Heart left ventricle (tissue), 16 donors: ENCODE measurements around the gene MAGEC2. TPM values are rescaled to one million over a fixed set of nuclear protein-coding genes. Genes with fewer than 3 reads are reported as not detected.

Source experiments
- ATAC-seq, 4 donors: fragments of 200-7000 bp; cut with Tn5 transposase; one replicate each; pipeline ENCODE4 v1.9.1; 2020 to 2022; ENCODE audit warnings: moderate library complexity in 4 of 4, mild to moderate bottlenecking in 3 of 4, moderate number of reproducible peaks in 1 of 4
- DNase-seq, 5 donors: peaks; one replicate each; pipeline ENCODE4 v3.0.0-alpha.2; 2020
- H3K27ac ChIP-seq, 12 donors: fragments of 200-600 bp; sonication (generic) in 4 of 12; one replicate each; pipeline versions ENCODE4 v1.5.0 to v1.8.0; 2016 to 2022; ENCODE audit warnings: mild to moderate bottlenecking in 2 of 12
- H3K27me3 ChIP-seq, 9 donors: fragments of 200-600 bp; sonication (generic) in 2 of 9; one replicate each; pipeline versions ENCODE4 v1.5.1 to v1.8.0; 2016 to 2022; ENCODE audit warnings: mild to moderate bottlenecking in 3 of 9
- H3K36me3 ChIP-seq, 9 donors: fragments of 200-600 bp; sonication (generic) in 2 of 9; one replicate each; pipeline versions ENCODE4 v1.5.0 to v1.8.0; 2018 to 2022; ENCODE audit warnings: mild to moderate bottlenecking in 2 of 9
- H3K4me1 ChIP-seq, 12 donors: fragments of 200-600 bp; sonication (generic) in 4 of 12; one replicate each; pipeline versions ENCODE4 v1.5.0 to v1.8.0; 2016 to 2022; ENCODE audit warnings: mild to moderate bottlenecking in 3 of 12
- H3K4me3 ChIP-seq, 12 donors: fragments of 200-600 bp; sonication (generic) in 4 of 12; one replicate each; pipeline versions ENCODE4 v1.5.0 to v1.8.0; 2017 to 2022; ENCODE audit warnings: mild to moderate bottlenecking in 9 of 12, moderate library complexity in 4 of 12
- H3K9me3 ChIP-seq, 12 donors: fragments of 200-600 bp; sonication (generic) in 4 of 12; one replicate each; pipeline versions ENCODE4 v1.5.0 to v1.8.0; 2016 to 2022; ENCODE audit warnings: mild to moderate bottlenecking in 1 of 12
- POLR2A ChIP-seq, 2 donors: fragments of 450-650 bp; IDR thresholded peaks; one replicate each; pipeline ENCODE4 v1.6.1; 2017; ENCODE audit warnings: antibody characterized with exemption in 2 of 2, mild to moderate bottlenecking in 2 of 2, moderate library complexity in 2 of 2
- WGBS, 4 donors: extraction: QIAGEN DNeasy Blood & Tissue Kit in 2 of 4; methylation state at CpG; one replicate each; pipeline versions ENCODE4 v1.1.5 to v1.1.7; 2013 to 2018; 5-methylcytosine and 5-hydroxymethylcytosine counted together
- intact Hi-C, 10 donors: fragments of 100-400 bp; cut with DNase I; formaldehyde crosslinking; loops; one replicate each; pipeline versions ENCODE4 v1.11.1 to v1.14.2; 2022
- polyA plus RNA-seq, 2 donors: library from polyadenylated mRNA; stranded (reverse); fragments of 200-250 nt; gene quantifications; one replicate each; pipeline ENCODE4 v1.2.3, GENCODE V29; 2013
- total RNA-seq, 9 donors: library from RNA; depleted of rRNA in 2 of 9; stranded (reverse); fragments of >200 nt in 2 of 9; fragmentation: NEBNext Ultra II Directional in 3 of 9; extraction: Animal tissue kit (Norgen Biotek cat#: 25700) in 3 of 9; gene quantifications; one replicate each; pipeline versions ENCODE4 v1.1.0 to v1.2.4, GENCODE V29; 2016 to 2023
- TF ChIP-seq, protein P1 (sequence below), 12 donors: fragments of 200-600 bp; sonication (generic) in 4 of 12; IDR thresholded peaks; one replicate each; pipeline versions ENCODE4 v1.5.0 to v1.8.0; 2018 to 2022; ENCODE audit warnings: antibody characterized with exemption in 12 of 12, mild to moderate bottlenecking in 5 of 12
- donor health status: ischemic (EF 13 %, LVEDD 7.1; RV severe dilation, severe dysfunction).
- donor health status: healthy with polysubstance abuse.
- donor health status: DM: no; HTN: yes; CAD: no.
- donor health status: DM: no; HTN: no; CAD: no.
- donor health status: ischemic (EF 25% LVEDD 6.9; RV normal size, moderate dysfunction).
- donor health status: ischemic (EF 25% LVEDD 5.7; RV mildly dilated, moderate dysfunction).
- donor health status: healthy.
- donor health status: DM: yes; HTN: yes; CAD: no.
- donor health status: ischemic (EF 35%, LVEDD 5.7; RV mildly dilated, moderate dysfunction).
- donor health status: nonischemic (EF 11% LVEDD 7.7; RV severe dilation, severe dysfunction).
- donor health status: DM: yes; HTN: yes; CAD: no.
- donor health status: PGD.
- donor health status: ischemic (EF 29% LVEDD 5.4; RV normal size, mild dysfunction).
- donor health status: nonischemic (EF 23%, LVEDD 6.1; RV moderate dilation, normal function).

Gene MAGEC2
- total and polyA plus RNA-seq, 11 donors = not detected

DNA sequence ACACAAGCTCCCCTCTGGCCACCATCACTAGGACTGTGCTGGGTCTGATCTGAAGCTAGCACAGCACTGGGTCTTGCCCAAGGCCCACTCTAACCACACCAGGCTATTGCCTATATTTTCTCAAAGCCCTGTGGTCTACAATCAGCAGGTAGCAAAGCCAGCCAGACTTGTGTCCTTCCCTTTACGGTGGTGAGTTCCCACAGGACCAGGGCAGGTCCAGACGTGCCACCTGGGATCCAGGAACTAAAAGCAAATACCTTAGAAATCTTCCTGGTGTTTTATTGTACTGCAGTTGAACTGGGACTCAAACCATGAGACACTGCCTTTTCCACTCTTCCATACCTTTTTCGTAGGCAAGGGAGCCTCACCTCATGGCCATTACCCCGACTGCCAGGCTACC lies 9.0 kb upstream of the MAGEC2 start:
- DNase-seq (no peak), ATAC-seq (no peak)
- Histone ChIP-seq H3K4me1 (no peaks in the 10 kb centered on the region), H3K27ac (no peak overlapping the region), H3K27me3 (no peaks in the 10 kb centered on the region), H3K4me3 (no peak overlapping the region), H3K9me3 (no peaks in the 10 kb centered on the region), H3K36me3 (no peaks in the 10 kb centered on the region)
- TF ChIP-seq, protein P1, sequence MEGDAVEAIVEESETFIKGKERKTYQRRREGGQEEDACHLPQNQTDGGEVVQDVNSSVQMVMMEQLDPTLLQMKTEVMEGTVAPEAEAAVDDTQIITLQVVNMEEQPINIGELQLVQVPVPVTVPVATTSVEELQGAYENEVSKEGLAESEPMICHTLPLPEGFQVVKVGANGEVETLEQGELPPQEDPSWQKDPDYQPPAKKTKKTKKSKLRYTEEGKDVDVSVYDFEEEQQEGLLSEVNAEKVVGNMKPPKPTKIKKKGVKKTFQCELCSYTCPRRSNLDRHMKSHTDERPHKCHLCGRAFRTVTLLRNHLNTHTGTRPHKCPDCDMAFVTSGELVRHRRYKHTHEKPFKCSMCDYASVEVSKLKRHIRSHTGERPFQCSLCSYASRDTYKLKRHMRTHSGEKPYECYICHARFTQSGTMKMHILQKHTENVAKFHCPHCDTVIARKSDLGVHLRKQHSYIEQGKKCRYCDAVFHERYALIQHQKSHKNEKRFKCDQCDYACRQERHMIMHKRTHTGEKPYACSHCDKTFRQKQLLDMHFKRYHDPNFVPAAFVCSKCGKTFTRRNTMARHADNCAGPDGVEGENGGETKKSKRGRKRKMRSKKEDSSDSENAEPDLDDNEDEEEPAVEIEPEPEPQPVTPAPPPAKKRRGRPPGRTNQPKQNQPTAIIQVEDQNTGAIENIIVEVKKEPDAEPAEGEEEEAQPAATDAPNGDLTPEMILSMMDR (IDR thresholded peaks at IDR 0.05) = no peak
- TF ChIP-seq POLR2A (IDR thresholded peaks at IDR 0.05) = no peak
- intact Hi-C loops = no loop called here
- 53 to 75% (median 62%) methylated on average over 4 of the region's 4 CpGs for WGBS, 4 donors

DNA sequence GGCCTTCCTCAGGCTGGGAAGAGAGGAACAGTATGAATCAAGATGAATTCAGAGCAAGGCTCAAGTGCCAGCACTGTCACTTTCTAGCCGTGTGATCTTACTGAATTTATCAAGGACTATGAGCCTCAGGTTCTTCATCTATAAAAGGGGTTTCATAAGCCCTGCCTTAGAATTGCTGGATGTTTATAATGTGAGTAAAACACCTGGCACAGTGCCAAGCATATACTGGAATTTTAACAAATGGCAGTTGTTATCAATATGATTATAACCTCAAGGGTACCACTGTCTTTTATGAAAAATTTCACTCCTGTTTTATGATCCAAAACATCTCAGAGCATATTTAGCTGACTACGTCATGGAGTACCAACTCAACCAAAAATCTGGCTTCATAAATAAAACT lies 4.0 kb downstream of the MAGEC2 start:
- intact Hi-C loops = no loop called here
- H3K36me3 ChIP-seq = no peaks in the 10 kb centered on the region
- no peak overlapping the region for H3K27ac ChIP-seq
- H3K4me1 ChIP-seq = no peaks in the 10 kb centered on the region
- TF ChIP-seq POLR2A (IDR thresholded peaks at IDR 0.05) = no peak
- TF ChIP-seq, protein P1 (IDR thresholded peaks at IDR 0.05) = no peak
- 51 to 77% (median 64%) methylated on average over 2 of the region's 2 CpGs for WGBS, 4 donors
- H3K4me3 ChIP-seq = no peak overlapping the region
- ATAC-seq (no peak), DNase-seq (no peak)
- H3K27me3 ChIP-seq = no peaks in the 10 kb centered on the region
- no peaks in the 10 kb centered on the region for H3K9me3 ChIP-seq

DNA sequence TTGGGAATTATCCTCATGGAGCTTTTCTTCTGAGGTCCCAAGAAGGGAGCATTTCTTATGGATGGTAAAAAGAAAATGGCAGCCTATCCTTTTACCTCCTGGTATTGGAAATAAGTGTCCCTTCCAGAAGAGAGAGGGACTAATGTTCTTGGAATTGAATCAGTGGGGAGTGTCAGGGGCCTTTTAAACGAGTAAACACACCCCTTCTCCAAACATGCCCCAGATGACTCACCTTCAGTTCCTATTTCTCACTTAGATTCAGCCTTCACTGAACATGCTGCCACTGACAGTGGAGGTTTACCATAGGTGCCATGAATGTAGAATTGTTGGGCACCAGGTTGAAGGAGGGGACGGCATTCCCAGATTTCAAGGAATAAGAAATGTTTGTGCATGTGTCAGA lies 19.0 kb downstream of the MAGEC2 start:
- H3K27me3 ChIP-seq = no peaks in the 10 kb centered on the region
- DNase-seq (no peak), ATAC-seq (no peak)
- H3K36me3 ChIP-seq = no peaks in the 10 kb centered on the region
- H3K27ac ChIP-seq = no peak overlapping the region
- no peak overlapping the region for H3K4me3 ChIP-seq
- TF ChIP-seq, protein P1 (IDR thresholded peaks at IDR 0.05) = no peak
- TF ChIP-seq POLR2A (IDR thresholded peaks at IDR 0.05) = no peak
- WGBS, 4 donors = 35 to 76% (median 55%) methylated on average over 2 of the region's 2 CpGs
- H3K9me3 ChIP-seq = no peaks in the 10 kb centered on the region
- intact Hi-C loops = no loop called here
- H3K4me1 ChIP-seq = no peaks in the 10 kb centered on the region

DNA sequence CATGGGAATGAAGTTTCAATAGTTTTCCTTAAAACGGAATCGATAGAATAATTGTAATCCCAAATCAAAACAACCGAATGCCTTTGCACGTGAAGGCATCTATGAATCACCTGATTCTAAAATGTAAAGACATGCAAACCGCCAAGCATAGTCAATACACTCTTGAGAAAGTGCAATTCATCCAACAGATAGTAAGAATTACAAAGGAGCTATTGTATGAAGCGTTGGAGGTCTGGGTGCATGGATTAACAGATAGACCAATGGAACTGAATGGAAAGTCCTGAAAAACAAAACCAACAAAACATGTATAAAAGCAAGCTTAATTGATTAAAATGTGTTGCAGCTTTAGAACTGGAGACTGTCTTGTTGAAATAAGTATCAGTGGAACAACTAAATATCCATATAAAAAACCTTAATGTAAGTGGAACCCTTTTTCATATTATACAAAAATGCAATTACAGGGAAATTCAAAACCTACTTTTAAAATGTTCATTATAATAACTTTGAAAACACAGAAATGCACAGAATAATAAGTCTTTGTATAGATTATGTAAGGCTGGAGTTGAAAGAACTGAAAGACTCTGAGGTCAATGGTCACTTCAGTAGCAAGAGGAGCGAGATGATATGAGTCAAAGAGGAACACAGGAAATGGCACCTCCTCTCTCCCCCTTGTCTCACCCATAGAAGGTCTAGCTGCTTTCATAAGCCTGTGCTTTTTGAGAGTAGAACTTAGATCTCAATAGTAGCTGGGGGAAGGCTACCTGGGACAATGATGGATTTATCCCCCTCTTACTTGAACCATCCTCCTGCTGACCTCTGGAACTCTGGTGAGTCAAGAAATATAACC lies 20.1 kb downstream of the MAGEC2 start:
- Histone ChIP-seq H3K27me3 (no peaks in the 10 kb centered on the region), H3K4me3 (no peak overlapping the region), H3K36me3 (no peaks in the 10 kb centered on the region), H3K27ac (no peak overlapping the region), H3K4me1 (no peaks in the 10 kb centered on the region), H3K9me3 (no peaks in the 10 kb centered on the region)
- DNase-seq (no peak), ATAC-seq (no peak)
- 73 to 85% (median 77%) methylated on average over 7 of the region's 7 CpGs for WGBS, 4 donors
- intact Hi-C loops = no loop called here
- no peak for TF ChIP-seq POLR2A (IDR thresholded peaks at IDR 0.05)
- TF ChIP-seq, protein P1 (IDR thresholded peaks at IDR 0.05) = no peak
